HG03521 (cell line): ENCODE data around the gene NXPH3.

Experiments
- ATAC-seq: cut with Tn5 transposase; IDR thresholded peaks from one replicate; pipeline ENCODE4 v1.9.1; 2021; ENCODE audit warnings: mild to moderate bottlenecking, moderate library complexity; ENCODE audit not compliant: unreplicated experiment

The NXPH3 gene

GRCh38 chr17:49588726-49589576 lies 13.3 kb downstream of the NXPH3 start:
- no peak for ATAC-seq

DNA sequence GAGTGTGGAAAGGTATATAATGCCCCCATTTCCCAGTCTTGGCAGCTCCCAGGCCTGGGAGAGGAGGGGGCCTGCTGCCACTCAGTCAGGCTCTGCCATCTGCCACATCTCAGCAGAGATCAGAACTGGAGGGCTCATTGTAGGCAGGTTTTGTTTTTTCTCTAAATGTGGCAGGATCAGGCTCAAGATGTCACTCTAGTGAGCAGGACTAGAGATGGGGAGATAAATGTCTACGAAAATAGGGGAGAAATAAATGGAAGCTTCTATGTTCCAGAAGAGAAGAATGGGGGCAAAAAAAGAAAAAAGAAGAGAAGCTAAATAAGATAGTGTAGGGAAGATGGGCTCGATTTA lies 13.9 kb downstream of the NXPH3 start:
- ATAC-seq = no peak

- ATAC-seq = no peak
These were observed 15.2 kb downstream of the NXPH3 start for GRCh38 chr17:49590874-49591273.

- no peak for ATAC-seq
These were observed 16.6 kb downstream of the NXPH3 start for GRCh38 chr17:49592263-49592662.

DNA sequence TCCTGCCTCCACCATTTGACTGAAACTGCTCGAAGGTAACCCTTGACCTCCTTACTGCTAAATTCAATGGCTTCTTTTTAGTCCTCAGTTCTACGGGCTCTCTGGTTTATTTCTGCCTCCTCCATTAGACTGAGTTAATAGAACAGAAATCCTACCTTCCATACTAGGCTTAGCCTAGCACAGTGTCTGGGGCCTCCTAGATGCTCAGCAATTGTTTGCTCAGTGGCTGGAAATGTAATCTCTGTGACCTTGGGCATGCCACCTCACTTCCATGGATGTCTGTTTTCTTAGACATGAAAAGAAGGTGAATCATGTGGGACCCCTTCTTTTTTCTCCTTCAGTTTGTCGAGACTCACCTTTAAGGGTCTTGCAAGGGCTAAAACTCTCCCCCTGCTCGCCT lies 19.7 kb downstream of the NXPH3 start:
- ATAC-seq = no peak

DNA sequence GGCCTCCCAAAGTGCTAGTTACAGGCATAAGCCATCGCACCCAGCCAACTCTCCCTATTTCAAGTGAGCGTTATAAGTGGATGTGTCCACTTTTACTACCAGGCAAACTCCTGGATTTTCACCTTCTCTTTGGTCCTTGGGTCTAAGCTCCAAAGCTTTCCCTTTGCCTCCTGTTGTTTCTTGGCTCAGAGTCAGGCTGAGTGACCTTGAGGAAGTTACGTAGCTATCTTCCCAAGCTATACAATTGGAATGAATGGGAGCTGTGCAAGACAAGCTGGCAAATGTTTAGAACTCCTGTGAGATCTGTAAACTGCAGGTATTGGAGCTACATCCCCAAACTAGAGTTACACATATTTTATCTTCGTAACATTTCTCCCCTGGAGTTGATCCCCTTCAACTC lies 20.3 kb downstream of the NXPH3 start:
- ATAC-seq = no peak

GRCh38 chr17:49596613-49597244 lies 21.1 kb downstream of the NXPH3 start:
- no peak for ATAC-seq

DNA sequence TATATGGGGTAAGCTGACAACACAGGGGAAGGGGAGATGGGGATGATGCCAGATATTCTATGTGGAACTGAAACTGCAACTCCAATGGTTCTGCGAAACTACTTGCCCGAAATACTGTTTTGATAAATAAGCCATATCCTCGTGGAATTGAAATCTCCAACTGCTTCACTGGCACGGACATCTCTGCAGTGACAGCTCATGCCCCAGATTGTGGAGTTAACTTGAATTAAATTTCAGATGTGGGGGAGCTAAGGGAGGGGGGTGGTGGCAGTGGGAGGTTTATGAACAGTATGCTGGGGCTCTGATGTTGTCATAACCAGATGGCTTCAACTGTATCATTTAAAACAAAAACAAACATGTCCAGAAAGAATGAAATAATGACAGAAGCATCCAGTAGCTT lies 21.8 kb downstream of the NXPH3 start:
- ATAC-seq = no peak

- ATAC-seq = no peak
These were observed 22.4 kb downstream of the NXPH3 start for GRCh38 chr17:49597928-49598655.

DNA sequence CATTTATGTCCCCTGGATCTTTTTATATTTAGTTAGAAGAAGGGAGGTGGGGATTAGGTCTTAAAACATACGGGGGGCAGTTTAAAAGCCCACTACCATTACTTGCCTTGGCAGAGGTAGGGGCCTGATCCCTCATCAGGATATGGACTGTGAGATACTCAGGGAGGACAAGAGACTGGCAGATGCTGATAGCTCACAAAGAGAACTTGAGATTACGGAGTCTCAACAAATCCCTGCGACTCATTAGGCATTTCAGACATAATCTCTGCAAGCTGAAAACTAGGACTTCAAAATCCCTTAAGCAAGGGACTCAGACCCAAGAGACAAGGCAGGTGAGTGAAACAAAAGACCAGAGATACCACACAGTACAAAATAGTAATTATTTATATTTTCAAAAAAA lies 23.2 kb downstream of the NXPH3 start:
- ATAC-seq = no peak

DNA sequence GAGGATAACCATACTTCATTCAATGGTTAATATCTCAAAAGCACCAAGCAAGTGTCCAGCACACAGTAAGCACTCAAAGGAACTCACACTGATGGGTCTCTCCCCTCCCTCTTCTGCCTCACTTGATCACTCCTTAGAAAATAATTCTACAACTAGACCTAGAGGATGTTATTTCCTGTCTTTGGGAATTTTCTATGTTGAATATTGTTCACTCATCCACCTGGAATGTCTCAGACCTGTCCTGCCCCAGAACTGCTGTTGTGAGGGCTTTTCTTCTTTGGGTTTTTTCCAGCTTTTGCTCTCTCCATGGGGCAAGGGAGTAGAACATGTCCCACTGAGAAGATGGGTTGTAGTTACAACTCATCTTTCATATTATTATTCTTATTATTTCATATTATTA lies 25.3 kb downstream of the NXPH3 start:
- ATAC-seq = no peak

- no peak for ATAC-seq
These were observed 27.1 kb downstream of the NXPH3 start for GRCh38 chr17:49602783-49603182.

- ATAC-seq = no peak
These were observed 27.6 kb downstream of the NXPH3 start for GRCh38 chr17:49603238-49603637.

DNA sequence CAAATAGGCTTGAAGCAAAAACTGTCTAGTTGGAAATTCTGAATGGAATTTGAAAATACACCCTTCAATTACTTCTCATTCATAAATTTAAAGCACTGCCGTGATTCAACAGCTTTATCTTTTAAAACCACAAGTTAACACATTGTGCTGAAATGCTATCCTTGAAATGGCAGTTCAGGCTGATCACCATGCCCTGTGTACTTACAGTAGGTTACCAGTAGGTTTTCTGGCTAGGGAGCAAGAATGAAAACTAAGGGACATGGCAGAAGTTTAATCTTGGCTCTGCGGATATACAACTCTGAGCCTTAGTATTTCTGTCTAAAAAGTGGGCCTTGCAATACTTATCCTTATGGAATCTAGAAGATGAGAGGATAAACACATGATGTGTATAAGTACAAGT lies 28.0 kb downstream of the NXPH3 start:
- no peak for ATAC-seq

DNA sequence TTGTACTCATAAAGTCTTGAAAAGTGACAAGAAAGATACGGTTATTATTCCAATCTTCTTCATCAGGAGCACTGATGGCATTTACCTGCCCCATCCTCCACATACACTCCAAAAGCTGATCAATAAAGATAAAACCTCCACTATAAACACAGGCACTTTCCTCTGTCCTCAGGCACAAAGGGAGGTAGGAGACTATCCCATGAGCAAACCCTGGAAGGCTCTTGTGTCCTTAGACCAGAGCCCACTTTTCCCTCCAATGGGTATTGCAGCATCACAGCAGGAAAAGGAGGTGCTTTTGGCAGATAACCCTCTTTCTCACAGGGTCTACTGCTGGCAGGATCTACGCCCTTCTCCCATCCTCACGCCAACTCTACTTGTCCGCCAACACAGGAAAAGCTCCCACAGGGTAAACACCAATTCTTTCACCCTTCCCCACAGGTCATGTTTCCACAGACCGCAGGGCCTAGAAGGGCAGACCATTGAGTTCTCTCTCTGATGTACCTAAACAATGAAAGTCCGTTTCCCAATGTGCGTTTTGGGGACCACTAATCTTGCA lies 28.7 kb downstream of the NXPH3 start:
- no peak for ATAC-seq

DNA sequence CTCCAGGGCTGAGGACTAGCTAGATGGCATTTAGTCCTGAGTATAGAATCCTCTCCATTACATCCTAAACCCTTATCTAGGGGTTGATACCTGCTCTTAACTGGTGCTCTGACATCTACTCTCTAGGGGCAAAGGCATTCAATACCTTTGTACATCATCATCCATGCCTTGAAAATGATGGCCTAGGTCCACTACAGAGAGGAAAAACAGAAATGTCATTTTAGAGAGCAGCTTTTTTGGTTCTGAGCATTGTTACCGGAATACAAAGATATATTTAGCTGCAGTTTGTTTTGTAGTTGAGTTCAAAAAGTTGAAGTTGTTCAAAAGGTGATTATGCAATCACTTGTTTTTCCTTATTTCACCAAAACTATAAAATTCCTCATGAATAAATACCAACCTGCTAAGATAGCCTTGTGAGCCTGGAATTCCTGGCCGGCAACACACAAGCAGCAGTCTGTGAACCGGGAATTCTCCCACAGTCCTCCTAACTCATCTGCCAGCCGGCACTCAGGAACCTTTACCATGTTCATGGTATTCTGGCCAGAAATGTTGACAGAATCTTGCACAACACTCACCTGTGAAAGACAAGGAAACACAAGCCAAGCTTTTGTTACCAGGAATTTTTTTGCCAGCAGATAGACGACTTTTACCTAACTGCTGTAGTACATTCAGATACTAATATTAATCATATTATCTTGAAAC lies 35.4 kb downstream of the NXPH3 start:
- no peak for ATAC-seq

GRCh38 chr17:49612726-49613125 lies 37.1 kb downstream of the NXPH3 start:
- no peak for ATAC-seq

DNA sequence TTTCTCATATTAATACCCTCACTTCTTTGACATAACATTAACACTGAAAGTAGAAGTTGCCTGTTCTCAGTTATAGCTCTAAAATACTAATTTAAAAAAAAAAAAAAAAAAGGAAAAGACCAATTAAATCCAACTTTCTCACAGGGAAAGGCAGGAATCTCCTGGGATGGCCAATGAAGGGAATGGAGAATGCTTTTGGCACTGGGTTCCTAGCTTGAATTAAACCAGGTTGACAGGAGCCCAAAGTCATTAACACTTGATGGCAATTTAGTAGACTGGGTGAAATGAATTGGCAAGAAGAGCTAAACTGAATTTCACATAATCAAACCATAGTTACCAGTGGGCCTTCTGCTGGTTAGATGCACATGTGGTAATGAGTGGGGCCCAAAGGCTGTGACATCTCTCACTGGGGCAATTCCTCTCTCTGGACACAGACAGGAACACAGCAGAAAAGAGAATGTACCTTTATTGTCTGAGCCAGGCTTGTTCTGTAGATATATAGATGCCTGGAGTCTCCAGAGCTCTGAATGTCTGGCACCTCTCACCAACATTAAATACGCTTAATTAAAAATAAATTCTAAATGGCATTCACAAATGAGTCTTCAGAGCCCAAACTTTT lies 37.6 kb downstream of the NXPH3 start:
- ATAC-seq = no peak

DNA sequence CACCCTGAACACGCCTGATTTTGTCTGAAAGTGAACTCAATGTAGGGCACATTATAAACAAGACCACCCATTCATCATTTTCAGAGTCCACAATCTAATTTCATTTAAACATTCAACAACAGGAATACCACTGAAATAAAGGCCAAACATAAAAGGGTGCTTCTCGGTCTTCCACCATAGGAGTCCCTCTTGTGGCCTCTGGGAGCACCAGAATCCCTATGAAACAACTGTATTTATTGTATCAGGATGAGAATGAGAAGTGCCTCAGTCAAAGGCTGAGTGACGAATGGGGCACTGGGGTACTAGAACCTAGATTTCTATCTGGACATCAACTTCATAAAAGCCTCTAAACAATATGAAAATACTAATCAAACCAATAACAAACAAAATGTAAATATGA lies 40.4 kb downstream of the NXPH3 start:
- ATAC-seq = no peak

- ATAC-seq = no peak
These were observed 41.0 kb downstream of the NXPH3 start for GRCh38 chr17:49616601-49617131.
